ENCODE measurements around the gene RHOB.
"Not testable (repeated sequence)": the region's sequence is repeated elsewhere in the genome, so short reads cannot be mapped to it uniquely, and the experiment has no call there.

The RHOB gene

DNA sequence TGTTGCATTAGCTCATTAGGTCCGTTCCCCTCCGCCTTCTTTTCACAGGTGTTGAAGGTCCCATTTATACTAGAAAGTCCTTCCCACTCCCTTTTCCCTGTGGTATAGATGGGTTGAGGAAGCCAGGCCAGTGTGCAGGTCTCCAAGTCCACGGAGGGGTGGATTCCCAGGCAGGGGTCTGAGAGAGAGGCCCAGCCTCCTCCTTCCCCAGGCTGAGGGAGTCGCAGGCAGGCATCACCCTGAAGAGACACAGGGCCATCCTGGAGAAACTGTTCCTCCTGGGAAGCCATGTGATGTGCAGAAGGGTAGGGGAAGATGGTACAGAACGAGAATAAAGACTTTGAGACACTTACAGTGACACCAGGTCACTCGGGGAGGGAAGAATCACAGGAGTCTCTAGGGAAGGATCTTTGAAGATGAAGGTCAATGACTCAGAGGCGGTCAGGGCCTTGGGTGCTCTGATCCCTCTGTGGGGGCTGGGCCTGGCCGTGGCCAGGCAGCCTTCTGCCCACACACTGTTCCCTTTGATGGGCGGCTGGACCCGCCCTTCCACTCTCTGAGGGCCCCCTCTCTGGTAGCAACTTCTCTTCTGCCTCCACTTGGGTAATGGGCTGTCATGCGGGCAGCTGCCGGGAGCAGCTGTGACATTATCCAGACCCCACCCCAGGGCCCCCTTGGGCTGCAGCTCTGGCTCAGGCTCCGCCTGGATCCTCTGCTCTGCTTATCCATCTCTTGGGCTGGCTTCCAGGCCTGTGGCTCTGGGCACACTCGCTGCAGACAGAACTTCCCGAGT lies 45.1 kb downstream of the RHOB start:
- H4K8ac ChIP-seq (ENCODE audit: low read depth, low read length), result peak overlapping the region; percentile 7
- no peak overlapping the region for H3K4ac ChIP-seq (ENCODE audit: low read depth, low read length)
- peaks cover 11% of the 10 kb centered on the region for H3K79me2 ChIP-seq (ENCODE audit: control insufficient read depth, insufficient read depth, low read length, poor library complexity)
- peak overlapping the region; percentile 8 for H3K18ac ChIP-seq (ENCODE audit: low read length)
- no peak overlapping the region for H3K4me3 ChIP-seq (ENCODE audit: low read depth, low read length)
- H3K27me3 ChIP-seq (ENCODE audit: insufficient read depth, low read length), result no peaks in the 10 kb centered on the region
- peak in 1 of 2 donors; percentile 45 for DNase-seq
- H3K79me1 ChIP-seq (ENCODE audit: low read length), result peaks cover 60% of the 10 kb centered on the region
- H3K4me2 ChIP-seq (ENCODE audit: low read length), result peak overlapping the region; percentile 10
- H2BK12ac ChIP-seq (ENCODE audit: low read length), result peak overlapping the region; percentile 34
- peak overlapping the region; percentile 2 for H2AK5ac ChIP-seq (ENCODE audit: low read length)
- H3K23ac ChIP-seq (ENCODE audit: low read length), result no peak overlapping the region
- peak overlapping the region; percentile 70 for H3K27ac ChIP-seq (ENCODE audit: low read depth, low read length)
- H4K12ac ChIP-seq (ENCODE audit: low read depth, low read length), result no peak overlapping the region
- peak overlapping the region; percentile 6 for H3K14ac ChIP-seq (ENCODE audit: low read length)
- peak overlapping the region; percentile 27 for H2BK5ac ChIP-seq (ENCODE audit: low read depth, low read length, poor library complexity)
- no peak overlapping the region for H2AFZ ChIP-seq (ENCODE audit: insufficient read depth, low read length, poor library complexity)
- H3K9me3 ChIP-seq (ENCODE audit: insufficient read depth, low read depth, low read length), result no peaks in the 10 kb centered on the region
- no CpG with 5 or more reads among the region's 15 CpGs for WGBS (ENCODE audit: extremely low coverage, insufficient coverage, insufficient read length)
- no peaks in the 10 kb centered on the region for H3K36me3 ChIP-seq (ENCODE audit: control insufficient read depth in 1 of 2, insufficient read depth in 2 of 2, low read length in 2 of 2)
- H3K4me1 ChIP-seq (ENCODE audit: control insufficient read depth in 1 of 2, insufficient read depth in 2 of 2, low read length in 2 of 2), result peaks cover 58 to 63% of the 10 kb centered on the region in 2 experiments
- peak overlapping the region; percentile 62 for H2BK120ac ChIP-seq (ENCODE audit: insufficient read depth, low read length, poor library complexity)
- H4K91ac ChIP-seq (ENCODE audit: low read depth, low read length), result peak overlapping the region; percentile 64
- H3K9ac ChIP-seq (ENCODE audit: low read length), result no peak overlapping the region

DNA sequence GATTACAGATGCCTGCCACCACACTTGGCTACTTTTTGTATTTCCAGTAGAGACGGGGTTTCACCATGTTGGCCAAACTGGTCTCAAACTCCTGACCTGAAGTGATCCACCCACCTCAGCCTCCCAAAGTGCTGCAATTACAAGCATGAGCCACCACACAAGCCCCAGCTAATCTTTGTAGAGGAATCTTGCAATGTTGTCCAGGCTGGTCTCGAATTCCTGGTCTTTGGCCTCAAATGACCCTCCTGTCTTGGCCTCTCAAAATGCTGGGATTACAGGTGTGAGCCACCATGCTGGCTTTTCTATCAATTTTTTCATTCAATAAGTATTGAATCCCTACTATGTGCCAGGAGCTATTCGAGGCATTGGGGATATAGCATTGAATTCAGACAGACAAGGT lies 46.2 kb downstream of the RHOB start:
- not testable (repeated sequence) for H3K4me2 ChIP-seq (ENCODE audit: low read length); H3K4ac ChIP-seq (ENCODE audit: low read depth, low read length); H2AFZ ChIP-seq (ENCODE audit: insufficient read depth, low read length, poor library complexity); H3K27me3 ChIP-seq (ENCODE audit: insufficient read depth, low read length); H4K12ac ChIP-seq (ENCODE audit: low read depth, low read length); H3K4me3 ChIP-seq (ENCODE audit: low read depth, low read length); H3K9me3 ChIP-seq (ENCODE audit: insufficient read depth, low read depth, low read length); H3K9ac ChIP-seq (ENCODE audit: low read length); H3K23ac ChIP-seq (ENCODE audit: low read length); H3K36me3 ChIP-seq (ENCODE audit: control insufficient read depth in 1 of 2, insufficient read depth in 2 of 2, low read length in 2 of 2)
- Histone ChIP-seq H3K4me1 (ENCODE audit: control insufficient read depth in 1 of 2, insufficient read depth in 2 of 2, low read length in 2 of 2) (peaks cover 51 to 57% of the 10 kb centered on the region in 2 experiments), H3K27ac (ENCODE audit: low read depth, low read length) (peak overlapping the region; percentile 6), H4K91ac (ENCODE audit: low read depth, low read length) (peak overlapping the region; percentile 82), H3K14ac (ENCODE audit: low read length) (peak overlapping the region; percentile 2), H2BK5ac (ENCODE audit: low read depth, low read length, poor library complexity) (peak overlapping the region; percentile 69), H2BK120ac (ENCODE audit: insufficient read depth, low read length, poor library complexity) (peak overlapping the region; percentile 10), H3K18ac (ENCODE audit: low read length) (peak overlapping the region; percentile 46), H3K79me1 (ENCODE audit: low read length) (peaks cover 57% of the 10 kb centered on the region), H4K8ac (ENCODE audit: low read depth, low read length) (peak overlapping the region; percentile 2), H2BK12ac (ENCODE audit: low read length) (peak overlapping the region; percentile 6), H3K79me2 (ENCODE audit: control insufficient read depth, insufficient read depth, low read length, poor library complexity) (peaks cover 11% of the 10 kb centered on the region), H2AK5ac (ENCODE audit: low read length) (peak overlapping the region; percentile 56)
- WGBS (ENCODE audit: extremely low coverage, insufficient coverage, insufficient read length), result no CpG with 5 or more reads among the region's 3 CpGs
- DNase-seq, result peak; percentile 85 to 92

DNA sequence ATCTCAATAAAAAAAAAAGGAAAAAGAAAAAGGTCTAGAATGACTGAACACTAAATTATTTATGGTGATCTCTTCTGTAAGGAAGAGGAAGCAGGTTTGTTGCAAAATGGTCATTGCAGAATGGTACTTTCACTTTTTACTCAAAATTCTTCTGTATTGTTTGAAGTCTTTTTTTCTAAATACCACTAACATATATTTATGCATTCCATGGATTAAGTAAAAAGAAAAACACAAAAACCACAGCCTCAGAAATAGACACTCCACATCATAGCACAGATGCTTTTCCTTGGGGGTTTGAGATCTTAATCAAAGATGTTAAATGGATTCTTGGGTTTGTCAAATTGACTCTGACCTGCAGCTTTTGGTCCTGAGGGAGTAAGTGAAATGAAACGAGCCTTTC lies 47.4 kb downstream of the RHOB start:
- H2AK5ac ChIP-seq (ENCODE audit: low read length), result no peak overlapping the region
- no peak overlapping the region for H3K23ac ChIP-seq (ENCODE audit: low read length)
- H4K8ac ChIP-seq (ENCODE audit: low read depth, low read length), result no peak overlapping the region
- H3K27ac ChIP-seq (ENCODE audit: low read depth, low read length), result peak overlapping the region; percentile 79
- no peak overlapping the region for H3K4me2 ChIP-seq (ENCODE audit: low read length)
- peaks cover 42 to 47% of the 10 kb centered on the region in 2 experiments for H3K4me1 ChIP-seq (ENCODE audit: control insufficient read depth in 1 of 2, insufficient read depth in 2 of 2, low read length in 2 of 2)
- H2AFZ ChIP-seq (ENCODE audit: insufficient read depth, low read length, poor library complexity), result no peak overlapping the region
- no peak overlapping the region for H3K4me3 ChIP-seq (ENCODE audit: low read depth, low read length)
- peak overlapping the region; percentile 92 for H2BK120ac ChIP-seq (ENCODE audit: insufficient read depth, low read length, poor library complexity)
- WGBS (ENCODE audit: extremely low coverage, insufficient coverage, insufficient read length), result no CpG with 5 or more reads among the region's 1 CpG
- H3K27me3 ChIP-seq (ENCODE audit: insufficient read depth, low read length), result no peaks in the 10 kb centered on the region
- H4K91ac ChIP-seq (ENCODE audit: low read depth, low read length), result no peak overlapping the region
- no peak overlapping the region for H3K14ac ChIP-seq (ENCODE audit: low read length)
- peak; percentile 54 to 93 for DNase-seq
- H3K4ac ChIP-seq (ENCODE audit: low read depth, low read length), result no peak overlapping the region
- peaks cover 50% of the 10 kb centered on the region for H3K79me1 ChIP-seq (ENCODE audit: low read length)
- H2BK5ac ChIP-seq (ENCODE audit: low read depth, low read length, poor library complexity), result no peak overlapping the region
- peak overlapping the region; percentile 98 for H2BK12ac ChIP-seq (ENCODE audit: low read length)
- peaks cover 9% of the 10 kb centered on the region for H3K79me2 ChIP-seq (ENCODE audit: control insufficient read depth, insufficient read depth, low read length, poor library complexity)
- H3K18ac ChIP-seq (ENCODE audit: low read length), result no peak overlapping the region
- H4K12ac ChIP-seq (ENCODE audit: low read depth, low read length), result no peak overlapping the region
- H3K9me3 ChIP-seq (ENCODE audit: insufficient read depth, low read depth, low read length), result no peaks in the 10 kb centered on the region
- H3K36me3 ChIP-seq (ENCODE audit: control insufficient read depth in 1 of 2, insufficient read depth in 2 of 2, low read length in 2 of 2), result no peaks in the 10 kb centered on the region
- no peak overlapping the region for H3K9ac ChIP-seq (ENCODE audit: low read length)

- Histone ChIP-seq H2BK12ac (ENCODE audit: low read length) (peak overlapping the region; percentile 89), H3K4me3 (ENCODE audit: low read depth, low read length) (no peak overlapping the region), H4K8ac (ENCODE audit: low read depth, low read length) (peak overlapping the region; percentile 73), H3K4me2 (ENCODE audit: low read length) (peak overlapping the region; percentile 20), H2BK120ac (ENCODE audit: insufficient read depth, low read length, poor library complexity) (peak overlapping the region; percentile 94), H3K4me1 (ENCODE audit: control insufficient read depth in 1 of 2, insufficient read depth in 2 of 2, low read length in 2 of 2) (peaks cover 35 to 37% of the 10 kb centered on the region in 2 experiments), H2BK5ac (ENCODE audit: low read depth, low read length, poor library complexity) (peak overlapping the region; percentile 78), H3K27ac (ENCODE audit: low read depth, low read length) (peak overlapping the region; percentile 83), H3K36me3 (ENCODE audit: control insufficient read depth in 1 of 2, insufficient read depth in 2 of 2, low read length in 2 of 2) (no peaks in the 10 kb centered on the region), H3K4ac (ENCODE audit: low read depth, low read length) (peak overlapping the region; percentile 26), H3K23ac (ENCODE audit: low read length) (no peak overlapping the region), H3K79me2 (ENCODE audit: control insufficient read depth, insufficient read depth, low read length, poor library complexity) (peaks cover 7% of the 10 kb centered on the region), H2AFZ (ENCODE audit: insufficient read depth, low read length, poor library complexity) (peak overlapping the region; percentile 31), H4K91ac (ENCODE audit: low read depth, low read length) (peak overlapping the region; percentile 95), H2AK5ac (ENCODE audit: low read length) (peak overlapping the region; percentile 60), H3K18ac (ENCODE audit: low read length) (peak overlapping the region; percentile 80), H3K9me3 (ENCODE audit: insufficient read depth, low read depth, low read length) (no peaks in the 10 kb centered on the region), H3K79me1 (ENCODE audit: low read length) (peaks cover 44% of the 10 kb centered on the region), H3K27me3 (ENCODE audit: insufficient read depth, low read length) (no peaks in the 10 kb centered on the region), H4K12ac (ENCODE audit: low read depth, low read length) (peak overlapping the region; percentile 26), H3K14ac (ENCODE audit: low read length) (peak overlapping the region; percentile 81), H3K9ac (ENCODE audit: low read length) (peak overlapping the region; percentile 31)
- peak; percentile 97 to 99 for DNase-seq
- no CpG with 5 or more reads among the region's 10 CpGs for WGBS (ENCODE audit: extremely low coverage, insufficient coverage, insufficient read length)
Measured at GRCh38 chr2:20496076-20496872, 49.4 kb downstream of the RHOB start.

Data from trophoblast cell (in vitro differentiated cells and primary cell).